ENCODE results near the gene GRK3.
"Not testable (repeated sequence)": the region's sequence is repeated elsewhere in the genome, so short reads cannot be mapped to it uniquely, and the experiment has no call there.

Gene GRK3

GRCh38 chr22:25572708-25573171 is 8.3 kb downstream of the GRK3 start:
- DNase-seq (ENCODE audit: low spot score): no peak

- DNase-seq (ENCODE audit: low spot score): no peak
Observed at GRCh38 chr22:25573841-25574240, 9.4 kb downstream of the GRK3 start.

GRCh38 chr22:25574736-25575135 is 10.3 kb downstream of the GRK3 start:
- no peak for DNase-seq (ENCODE audit: low spot score)

- not testable (repeated sequence) for DNase-seq (ENCODE audit: low spot score)
Observed at GRCh38 chr22:25575674-25576392, 11.4 kb downstream of the GRK3 start.

GRCh38 chr22:25581452-25581851 is 17.0 kb downstream of the GRK3 start:
- not testable (repeated sequence) for DNase-seq (ENCODE audit: low spot score)

- no peak for DNase-seq (ENCODE audit: low spot score)
Observed at GRCh38 chr22:25582946-25583345, 18.5 kb downstream of the GRK3 start.

GRCh38 chr22:25584993-25585392 is 20.5 kb downstream of the GRK3 start:
- not testable (repeated sequence) for DNase-seq (ENCODE audit: low spot score)

GRCh38 chr22:25589664-25590063 is 25.2 kb downstream of the GRK3 start:
- not testable (repeated sequence) for DNase-seq (ENCODE audit: low spot score)

GRCh38 chr22:25593323-25593722 is 28.8 kb downstream of the GRK3 start:
- DNase-seq (ENCODE audit: low spot score): not testable (repeated sequence)

- DNase-seq (ENCODE audit: low spot score): no peak
Observed at GRCh38 chr22:25598609-25599008, 34.1 kb downstream of the GRK3 start.

- no peak for DNase-seq (ENCODE audit: low spot score)
Observed at GRCh38 chr22:25602445-25602844, 38.0 kb downstream of the GRK3 start.

GRCh38 chr22:25602916-25603315 is 38.4 kb downstream of the GRK3 start:
- no peak for DNase-seq (ENCODE audit: low spot score)

GRCh38 chr22:25605146-25605545 is 40.7 kb downstream of the GRK3 start:
- not testable (repeated sequence) for DNase-seq (ENCODE audit: low spot score)

- not testable (repeated sequence) for DNase-seq (ENCODE audit: low spot score)
Observed at GRCh38 chr22:25605565-25605964, 41.1 kb downstream of the GRK3 start.

- DNase-seq (ENCODE audit: low spot score): not testable (repeated sequence)
Observed at GRCh38 chr22:25611284-25611683, 46.8 kb downstream of the GRK3 start.

GRCh38 chr22:25613131-25613530 is 48.7 kb downstream of the GRK3 start:
- not testable (repeated sequence) for DNase-seq (ENCODE audit: low spot score)

- not testable (repeated sequence) for DNase-seq (ENCODE audit: low spot score)
Observed at GRCh38 chr22:25613558-25613957, 49.1 kb downstream of the GRK3 start.

GRCh38 chr22:25614791-25615190 is 50.3 kb downstream of the GRK3 start:
- DNase-seq (ENCODE audit: low spot score): not testable (repeated sequence)

GRCh38 chr22:25621986-25622385 is 57.5 kb downstream of the GRK3 start:
- DNase-seq (ENCODE audit: low spot score): no peak

GRCh38 chr22:25623310-25623734 is 58.8 kb downstream of the GRK3 start:
- no peak for DNase-seq (ENCODE audit: low spot score)

- DNase-seq (ENCODE audit: low spot score): no peak
Observed at GRCh38 chr22:25623851-25624250, 59.4 kb downstream of the GRK3 start.

GRCh38 chr22:25624476-25624875 is 60.0 kb downstream of the GRK3 start:
- DNase-seq (ENCODE audit: low spot score): no peak

GRCh38 chr22:25625747-25626623 is 61.5 kb downstream of the GRK3 start:
- not testable (repeated sequence) for DNase-seq (ENCODE audit: low spot score)
